Fibroblast of pulmonary artery (primary cell): ENCODE results near the gene ZFAND2A.
"Not testable (repeated sequence)": the region's sequence is repeated elsewhere in the genome, so short reads cannot be mapped to it uniquely, and the experiment has no call there.

ENCODE experiments used
- DNase-seq: peaks from one replicate; pipeline ENCODE4 v3.0.0-alpha.2; 2010; ENCODE audit warnings: low read depth
- H3K4me3 ChIP-seq: replicated peaks from 2 replicates; pipeline ENCODE4 v1.5.1; 2011; ENCODE audit warnings: low read depth, mild to moderate bottlenecking, control low read depth, low read length, moderate library complexity
- TF ChIP-seq, protein P1 (sequence below): IDR thresholded peaks from 2 replicates; pipeline ENCODE4 v1.5.1; 2011; ENCODE audit warnings: mild to moderate bottlenecking, control low read depth, low read length, inconsistent platforms; ENCODE audit errors: missing control alignments

Gene ZFAND2A

DNA sequence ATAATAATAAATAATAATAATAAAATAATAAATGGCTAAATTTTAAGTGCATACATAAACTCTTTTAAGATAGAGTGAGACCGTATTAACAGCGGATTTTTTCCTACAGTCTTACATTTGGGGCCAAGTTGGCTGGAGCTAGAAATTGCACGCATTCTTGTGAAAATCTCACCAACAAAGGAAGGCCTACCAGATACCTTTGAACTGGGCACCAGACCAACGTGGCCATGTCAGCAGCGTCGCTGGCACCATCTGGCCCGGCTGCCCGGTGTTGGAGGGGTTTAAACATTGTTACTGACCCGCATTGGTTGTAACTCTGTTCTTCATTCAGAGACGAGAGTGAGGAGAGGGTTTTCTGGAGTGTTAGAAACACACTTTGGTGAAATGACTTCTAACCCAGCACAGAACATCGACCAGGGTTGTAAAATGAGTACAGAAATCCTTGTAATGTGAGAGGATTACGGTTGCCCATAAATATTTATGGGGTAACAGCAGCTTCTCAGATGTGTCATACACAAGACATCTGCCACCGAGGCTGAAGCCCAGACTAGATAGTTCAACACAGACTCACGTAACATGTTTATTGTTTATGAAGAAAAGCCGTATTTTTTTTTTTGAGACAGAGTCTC lies 38.1 kb upstream of the ZFAND2A start:
- TF ChIP-seq, protein P1, sequence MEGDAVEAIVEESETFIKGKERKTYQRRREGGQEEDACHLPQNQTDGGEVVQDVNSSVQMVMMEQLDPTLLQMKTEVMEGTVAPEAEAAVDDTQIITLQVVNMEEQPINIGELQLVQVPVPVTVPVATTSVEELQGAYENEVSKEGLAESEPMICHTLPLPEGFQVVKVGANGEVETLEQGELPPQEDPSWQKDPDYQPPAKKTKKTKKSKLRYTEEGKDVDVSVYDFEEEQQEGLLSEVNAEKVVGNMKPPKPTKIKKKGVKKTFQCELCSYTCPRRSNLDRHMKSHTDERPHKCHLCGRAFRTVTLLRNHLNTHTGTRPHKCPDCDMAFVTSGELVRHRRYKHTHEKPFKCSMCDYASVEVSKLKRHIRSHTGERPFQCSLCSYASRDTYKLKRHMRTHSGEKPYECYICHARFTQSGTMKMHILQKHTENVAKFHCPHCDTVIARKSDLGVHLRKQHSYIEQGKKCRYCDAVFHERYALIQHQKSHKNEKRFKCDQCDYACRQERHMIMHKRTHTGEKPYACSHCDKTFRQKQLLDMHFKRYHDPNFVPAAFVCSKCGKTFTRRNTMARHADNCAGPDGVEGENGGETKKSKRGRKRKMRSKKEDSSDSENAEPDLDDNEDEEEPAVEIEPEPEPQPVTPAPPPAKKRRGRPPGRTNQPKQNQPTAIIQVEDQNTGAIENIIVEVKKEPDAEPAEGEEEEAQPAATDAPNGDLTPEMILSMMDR = no peak
- H3K4me3 ChIP-seq = no peak overlapping the region
- peak; percentile 32 for DNase-seq

DNA sequence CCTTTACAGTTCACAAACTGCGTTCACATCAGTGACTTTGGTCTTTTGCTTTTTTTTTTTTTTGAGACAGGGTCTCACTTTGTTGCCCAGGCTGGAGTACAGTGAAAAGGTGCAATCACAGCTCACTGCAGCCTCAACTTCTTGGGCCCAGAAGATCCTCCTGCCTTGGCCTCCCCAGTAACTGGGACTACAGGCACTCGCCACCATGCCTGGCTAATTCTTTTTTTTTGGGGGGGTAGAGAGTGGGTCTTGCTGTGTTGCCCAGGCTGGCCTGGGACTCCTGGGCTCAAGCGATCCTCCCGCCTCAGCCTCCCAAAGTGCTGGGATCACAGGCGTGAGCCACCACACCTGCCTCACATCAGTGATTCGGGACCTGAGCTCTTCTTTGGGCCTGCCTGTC lies 37.0 kb upstream of the ZFAND2A start:
- TF ChIP-seq, protein P1 = no peak
- no peak overlapping the region for H3K4me3 ChIP-seq
- no peak for DNase-seq

DNA sequence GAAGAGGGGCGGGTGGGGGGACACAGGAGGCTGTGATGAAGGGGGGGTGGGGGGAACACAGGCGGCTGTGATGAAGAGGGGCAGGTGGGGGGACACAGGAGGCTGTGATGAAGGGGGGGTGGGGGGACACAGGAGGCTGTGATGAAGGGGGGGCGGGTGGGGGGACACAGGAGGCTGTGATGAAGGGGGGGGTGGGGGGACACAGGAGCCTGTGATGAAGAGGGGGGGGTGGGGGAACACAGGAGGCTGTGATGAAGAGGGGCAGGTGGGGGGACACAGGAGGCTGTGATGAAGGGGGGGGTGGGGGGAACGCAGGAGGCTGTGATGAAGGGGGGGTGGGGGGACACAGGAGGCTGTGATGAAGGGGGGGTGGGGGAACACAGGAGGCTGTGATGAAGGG lies 36.4 kb upstream of the ZFAND2A start:
- H3K4me3 ChIP-seq, DNase-seq: not testable (repeated sequence)

DNA sequence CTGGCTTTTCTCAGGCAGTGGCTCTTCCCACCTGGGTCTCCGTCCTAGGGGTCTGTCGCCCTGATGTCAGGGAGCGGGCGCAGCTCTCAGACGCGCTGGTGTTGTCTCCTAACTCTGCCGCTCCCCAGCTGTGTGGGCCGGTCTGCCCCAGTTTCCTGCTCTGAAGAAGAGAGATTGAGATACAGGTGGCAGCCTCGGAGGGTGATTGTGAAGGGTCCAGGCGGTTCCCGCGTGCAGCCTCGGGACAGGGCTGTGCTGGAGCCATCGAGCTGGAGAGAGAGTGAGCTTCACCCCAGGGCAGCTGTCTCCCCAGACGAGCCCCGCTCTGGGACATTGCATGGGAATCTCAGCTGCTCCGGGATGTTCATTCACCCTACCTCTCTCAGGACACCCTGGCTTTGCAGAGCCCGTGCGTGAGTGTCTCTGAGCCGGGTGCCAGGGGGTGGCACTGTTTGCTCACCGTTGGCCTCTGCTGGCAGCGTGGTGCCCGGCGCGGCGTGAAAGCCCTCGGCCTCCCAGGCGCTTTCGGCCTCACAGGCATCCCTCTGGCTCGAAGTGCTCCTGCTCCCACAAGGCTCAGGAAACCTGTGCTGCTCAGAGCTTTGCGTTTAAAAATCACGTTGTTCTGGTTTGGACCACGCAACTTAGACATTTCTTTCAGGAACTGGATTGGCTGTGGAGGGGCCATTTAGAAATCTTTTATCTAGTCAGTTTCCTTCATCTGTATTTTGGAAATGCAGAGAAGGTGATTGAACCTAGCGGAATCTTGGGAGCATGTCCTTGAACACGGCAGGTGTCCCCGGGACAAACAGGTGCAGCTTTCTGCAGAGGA lies 33.8 kb upstream of the ZFAND2A start:
- peak; percentile 51 for DNase-seq
- H3K4me3 ChIP-seq = no peak overlapping the region
- TF ChIP-seq, protein P1 = peak; percentile 35

DNA sequence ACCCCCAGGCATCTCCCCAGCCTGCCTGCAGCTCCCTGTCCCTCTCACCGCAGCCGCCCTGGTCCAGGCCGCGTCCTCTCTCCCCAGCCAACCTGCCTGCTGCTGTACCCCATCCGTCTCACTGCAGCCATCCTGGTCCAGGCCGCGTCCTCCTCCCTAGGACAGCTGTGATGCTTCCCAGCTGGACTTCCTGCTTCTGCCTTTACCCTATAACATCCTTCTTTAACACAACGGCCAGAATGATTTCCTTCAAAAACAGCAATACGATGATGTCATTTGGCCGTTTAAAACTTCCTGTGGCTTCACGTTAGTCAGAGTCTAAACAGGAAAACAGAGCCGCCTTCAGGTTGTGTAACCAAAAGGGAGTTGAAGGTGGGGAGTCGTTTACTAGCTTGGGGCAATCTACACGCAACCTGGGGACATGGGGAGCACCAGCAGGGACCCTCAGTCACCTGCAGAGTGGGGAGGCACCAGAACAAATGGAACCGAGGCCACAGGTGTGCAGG lies 32.2 kb upstream of the ZFAND2A start:
- H3K4me3 ChIP-seq = no peak overlapping the region
- peak; percentile 96 for DNase-seq
- TF ChIP-seq, protein P1 = peak; percentile 12

DNA sequence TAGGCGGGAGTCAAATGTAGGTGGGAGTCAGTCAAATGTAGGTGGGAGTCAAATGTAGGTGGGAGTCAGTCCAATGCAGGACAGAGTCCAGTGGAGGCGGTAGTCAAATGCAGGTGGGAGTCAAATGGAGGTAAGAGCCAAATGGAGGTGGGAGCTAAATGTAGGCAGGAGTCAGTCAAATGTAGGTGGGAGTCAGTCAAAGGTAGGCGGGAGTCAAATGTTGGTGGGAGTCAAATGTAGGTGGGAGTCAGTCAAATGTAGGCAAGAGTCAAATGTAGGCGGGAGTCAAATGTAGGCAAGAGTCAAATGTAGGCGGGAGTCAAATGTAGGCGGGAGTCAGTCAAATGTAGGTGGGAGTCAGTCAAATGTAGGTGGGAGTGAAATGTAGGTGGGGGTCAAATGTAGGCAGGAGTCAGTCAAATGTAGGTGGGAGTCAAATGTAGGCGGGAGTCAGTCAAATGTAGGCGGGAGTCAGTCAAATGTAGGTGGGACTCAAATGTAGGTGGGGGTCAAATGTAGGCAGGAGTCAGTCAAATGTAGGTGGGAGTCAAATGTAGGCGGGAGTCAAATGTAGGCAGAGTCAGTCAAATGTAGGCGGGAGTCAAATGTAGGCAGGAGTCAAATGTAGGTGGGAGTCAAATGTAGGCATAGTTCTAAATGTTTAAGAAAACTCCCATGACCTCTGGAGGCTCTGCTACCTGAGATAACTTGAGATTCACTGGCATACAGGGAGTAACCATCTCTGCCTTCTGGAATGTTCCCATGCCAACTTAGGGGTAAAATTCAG lies 30.2 kb upstream of the ZFAND2A start:
- TF ChIP-seq, protein P1 = no peak
- no peak overlapping the region for H3K4me3 ChIP-seq
- DNase-seq = no peak
